Measurements from ENCODE around the gene ZNF567.

DNA sequence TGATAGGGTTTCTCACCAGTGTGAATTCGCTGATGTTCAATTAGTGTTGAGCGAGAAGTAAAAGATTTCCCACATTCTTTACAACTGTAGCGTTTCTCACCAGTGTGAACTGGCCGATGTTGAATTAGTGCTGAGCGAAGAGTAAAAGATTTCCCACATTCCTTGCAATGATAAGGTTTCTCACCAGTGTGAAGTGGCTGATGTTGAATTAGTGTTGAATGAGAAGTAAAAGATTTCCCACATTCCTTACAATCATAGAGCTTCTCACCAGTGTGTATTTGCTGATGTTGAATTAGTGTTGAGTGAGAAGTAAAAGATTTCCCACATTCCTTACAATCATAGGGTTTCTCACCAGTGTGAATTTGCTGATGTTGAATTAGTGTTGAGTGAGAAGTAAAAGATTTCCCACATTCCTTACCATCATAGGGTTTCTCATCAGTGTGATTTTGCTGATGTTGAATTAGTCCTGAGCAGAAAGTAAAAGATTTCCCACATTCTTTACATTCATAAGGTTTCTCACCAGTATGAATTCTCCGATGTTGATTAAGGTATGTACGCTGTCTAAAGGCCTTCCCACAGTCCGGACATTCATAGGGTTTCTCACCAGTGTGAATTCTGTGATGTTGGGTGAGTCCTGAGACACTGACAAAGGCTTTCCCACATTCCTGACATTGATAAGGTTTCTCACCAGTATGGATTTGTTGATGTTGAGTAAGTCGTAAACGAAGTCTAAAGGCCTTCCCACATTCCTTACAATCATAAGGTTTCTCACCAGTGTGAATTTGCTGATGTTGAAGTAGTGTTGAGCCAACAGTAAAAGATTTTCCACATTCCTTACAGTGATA lies 61.2 kb downstream of the ZNF567 start:
- TF ChIP-seq, protein P1, sequence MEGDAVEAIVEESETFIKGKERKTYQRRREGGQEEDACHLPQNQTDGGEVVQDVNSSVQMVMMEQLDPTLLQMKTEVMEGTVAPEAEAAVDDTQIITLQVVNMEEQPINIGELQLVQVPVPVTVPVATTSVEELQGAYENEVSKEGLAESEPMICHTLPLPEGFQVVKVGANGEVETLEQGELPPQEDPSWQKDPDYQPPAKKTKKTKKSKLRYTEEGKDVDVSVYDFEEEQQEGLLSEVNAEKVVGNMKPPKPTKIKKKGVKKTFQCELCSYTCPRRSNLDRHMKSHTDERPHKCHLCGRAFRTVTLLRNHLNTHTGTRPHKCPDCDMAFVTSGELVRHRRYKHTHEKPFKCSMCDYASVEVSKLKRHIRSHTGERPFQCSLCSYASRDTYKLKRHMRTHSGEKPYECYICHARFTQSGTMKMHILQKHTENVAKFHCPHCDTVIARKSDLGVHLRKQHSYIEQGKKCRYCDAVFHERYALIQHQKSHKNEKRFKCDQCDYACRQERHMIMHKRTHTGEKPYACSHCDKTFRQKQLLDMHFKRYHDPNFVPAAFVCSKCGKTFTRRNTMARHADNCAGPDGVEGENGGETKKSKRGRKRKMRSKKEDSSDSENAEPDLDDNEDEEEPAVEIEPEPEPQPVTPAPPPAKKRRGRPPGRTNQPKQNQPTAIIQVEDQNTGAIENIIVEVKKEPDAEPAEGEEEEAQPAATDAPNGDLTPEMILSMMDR (IDR thresholded peaks at IDR 0.05), result no peak
- no peak for TF ChIP-seq SIN3A (IDR thresholded peaks at IDR 0.05; ENCODE audit: borderline replicate concordance, insufficient read depth, low read depth, low read length)
